A549 (cell line): Measurements from ENCODE around the gene TRIM24. TPM values are rescaled to one million over a fixed set of nuclear protein-coding genes. Genes with fewer than 3 reads are reported as not detected.

Experiments used
- ATAC-seq, 2 experiments: fragments of 200-7000 bp in 1 of 2; fragments of >200 bp in 1 of 2; cut with Nextera tagmentation in 1 of 2; cut with Tn5 transposase in 1 of 2; 3 replicates each; pipeline versions ENCODE4 v1.8.0 to v1.9.1; 2018 to 2020; ENCODE audit warnings: mild to moderate bottlenecking in 1 of 2, moderate library complexity in 1 of 2
- CTCF ChIA-PET: fragments of 300-600 bp; sonication (Branson Sonifier 250); formaldehyde crosslinking; extraction: SDS; loops from one replicate; lab custom pipeline; 2021; ENCODE audit warnings: antibody characterized with exemption, inconsistent platforms; lab: Yijun Ruan, JAX
- POLR2A ChIA-PET: fragments of 350-600 bp; formaldehyde crosslinking; extraction: SDS; loops from one replicate; lab custom pipeline; 2021; ENCODE audit warnings: antibody characterized with exemption, inconsistent platforms; lab: Yijun Ruan, JAX
- DNase-seq, 2 experiments: peaks; one replicate each; pipeline versions ENCODE4 v3.0.0 to v3.0.0-alpha.2; 2011 to 2016; ENCODE audit warnings: low read depth in 1 of 2, low spot score in 1 of 2
- FAIRE-seq: peaks from 2 replicates; lab custom pipeline; 2011; peaks lifted over from hg19 to GRCh38; lab: Jason Lieb, UNC
- H3K27ac ChIP-seq, 2 experiments: fragments of >200 bp; sonication (Bioruptor Twin); formaldehyde crosslinking; 3 replicates each; pipeline ENCODE4 v1.5.1; 2016 to 2017
- H3K4me1 ChIP-seq: fragments of >200 bp; sonication (Bioruptor Twin); formaldehyde crosslinking; 3 replicates; pipeline ENCODE4 v1.6.1; 2016
- H3K4me2 ChIP-seq: fragments of >200 bp; sonication (Bioruptor Twin); formaldehyde crosslinking; 3 replicates; pipeline ENCODE4 v1.6.1; 2016
- H3K4me3 ChIP-seq: fragments of >200 bp; sonication (Bioruptor Twin); formaldehyde crosslinking; 3 replicates; pipeline ENCODE4 v1.5.1; 2016
- H3K9me3 ChIP-seq: fragments of >200 bp; sonication (Bioruptor Twin); formaldehyde crosslinking; 3 replicates; pipeline ENCODE4 v1.6.1; 2016
- ATOH8 ChIP-seq: fragments of 250-450 bp; sonication (Bioruptor Pico); IDR thresholded peaks from 2 replicates; pipeline ENCODE4 v1.5.0; 2020; ENCODE audit warnings: low read depth, mild to moderate bottlenecking, moderate library complexity
- CBX8 ChIP-seq: fragments of 200-600 bp; sonication (generic); IDR thresholded peaks from 2 replicates; pipeline ENCODE4 v1.6.1; 2016
- CEBPB ChIP-seq, 2 experiments: fragments of >200 bp in 1 of 2; sonication (Bioruptor Twin) in 1 of 2; formaldehyde crosslinking in 1 of 2; IDR thresholded peaks; 2 replicates each; pipeline ENCODE4 v1.6.1; 2012 to 2016
- CHD2 ChIP-seq: fragments of 150-350 bp; IDR thresholded peaks from 2 replicates; pipeline ENCODE4 v1.6.1; 2014; ENCODE audit warnings: low read length; ENCODE audit not compliant: partially characterized antibody
- EHMT2 ChIP-seq: fragments of 200-600 bp; sonication (generic); IDR thresholded peaks from 2 replicates; pipeline ENCODE4 v1.6.1; 2016; ENCODE audit warnings: antibody characterized with exemption, low read depth, mild to moderate bottlenecking, moderate library complexity
- HDAC2 ChIP-seq: fragments of 200-600 bp; sonication (generic); IDR thresholded peaks from 2 replicates; pipeline ENCODE4 v1.6.1; 2016
- HEYL ChIP-seq: fragments of 250-450 bp; sonication (Bioruptor Pico); IDR thresholded peaks from 2 replicates; pipeline ENCODE4 v1.8.0; 2021; ENCODE audit warnings: mild to moderate bottlenecking, moderate library complexity
- HMGXB4 ChIP-seq: fragments of 250-450 bp; sonication (Bioruptor Pico); IDR thresholded peaks from 2 replicates; pipeline ENCODE4 v1.5.0; 2021; ENCODE audit warnings: mild to moderate bottlenecking, moderate library complexity, borderline replicate concordance
- JUN ChIP-seq, 2 experiments: fragments of >200 bp; sonication (Bioruptor Twin); formaldehyde crosslinking; IDR thresholded peaks; 2 replicates in 1 of 2; 3 replicates in 1 of 2; pipeline ENCODE4 v1.6.1; 2016 to 2017
- JUNB ChIP-seq: fragments of >200 bp; sonication (Bioruptor Twin); formaldehyde crosslinking; IDR thresholded peaks from 2 replicates; pipeline ENCODE4 v1.6.1; 2016
- MAZ ChIP-seq: fragments of 150-350 bp; IDR thresholded peaks from 2 replicates; pipeline ENCODE4 v1.6.1; 2014; ENCODE audit warnings: antibody characterized with exemption, low read depth, low read length, borderline replicate concordance
- NR3C1 ChIP-seq: fragments of >200 bp; sonication (Bioruptor Twin); formaldehyde crosslinking; IDR thresholded peaks from 3 replicates; pipeline ENCODE4 v1.6.1; 2017
- PHF8 ChIP-seq: fragments of 200-600 bp; sonication (generic); IDR thresholded peaks from 2 replicates; pipeline ENCODE4 v1.6.1; 2016; ENCODE audit warnings: low read depth, mild to moderate bottlenecking, antibody characterized with exemption, moderate library complexity, borderline replicate concordance
- RAD21 ChIP-seq, 2 experiments: fragments of >200 bp in 1 of 2; sonication (Bioruptor Twin) in 1 of 2; formaldehyde crosslinking in 1 of 2; IDR thresholded peaks in 1 of 2; conservative IDR thresholded peaks in 1 of 2; 2 replicates in 1 of 2; 3 replicates in 1 of 2; pipeline ENCODE4 v1.6.1; 2012 to 2018; ENCODE audit warnings: inconsistent platforms in 1 of 2
- RARB ChIP-seq: fragments of 250-450 bp; sonication (Bioruptor Pico); IDR thresholded peaks from 2 replicates; pipeline ENCODE4 v1.8.0; 2021; ENCODE audit warnings: mild to moderate bottlenecking, moderate library complexity
- REST ChIP-seq: fragments of 200-600 bp; sonication (generic); IDR thresholded peaks from 2 replicates; pipeline ENCODE4 v1.6.1; 2016; ENCODE audit warnings: antibody characterized with exemption, mild to moderate bottlenecking, moderate library complexity
- RNF2 ChIP-seq: fragments of 200-600 bp; sonication (generic); IDR thresholded peaks from 2 replicates; pipeline ENCODE4 v1.6.1; 2016; ENCODE audit warnings: low read depth, mild to moderate bottlenecking, antibody characterized with exemption, moderate library complexity, borderline replicate concordance
- TP53 ChIP-seq: fragments of 250-450 bp; sonication (Bioruptor Pico); IDR thresholded peaks from 2 replicates; pipeline ENCODE4 v1.5.0; 2021; ENCODE audit warnings: mild to moderate bottlenecking, moderate library complexity
- ZFP36 ChIP-seq: fragments of 450-650 bp; IDR thresholded peaks from 2 replicates; pipeline ENCODE4 v1.6.1; 2014; ENCODE audit warnings: borderline replicate concordance; ENCODE audit not compliant: partially characterized antibody
- ZSCAN20 ChIP-seq: fragments of 250-450 bp; sonication (Bioruptor Pico); IDR thresholded peaks from 2 replicates; pipeline ENCODE4 v1.8.0; 2022; ENCODE audit warnings: mild to moderate bottlenecking, moderate library complexity
- WGBS: methylation state at CpG from one replicate; pipeline ENCODE4 v1.1.6; 2017; ENCODE audit errors: missing lambda C conversion rate; 5-methylcytosine and 5-hydroxymethylcytosine counted together
- polyA plus RNA-seq, 4 experiments: library from polyadenylated mRNA; depleted of rRNA in 3 of 4; stranded (reverse); fragments of >200 nt; fragmentation: RNase III in 1 of 4; extraction: RNeasy Plus Mini Kit Qiagen cat#74134 plus additional on column Dnase treatment in 1 of 4; gene quantifications; 2 replicates in 3 of 4; 3 replicates in 1 of 4; pipeline ENCODE4 v1.2.3, GENCODE V29; 2011 to 2017

Gene TRIM24
- polyA plus RNA-seq, 2 of the 4 experiments (the other 2 are of a cell fraction), result 8.3 to 11.6 TPM

- ChIA-PET POLR2A (no interaction called here), CTCF (no interaction called here)
- no peak overlapping the region for H3K4me2 ChIP-seq
- TF ChIP-seq CHD2 (no peak), MAZ (no peak), PHF8 (no peak), NR3C1 (no peak), HMGXB4 (no peak), RNF2 (no peak), JUNB (no peak), HDAC2 (no peak), JUN (IDR thresholded peaks at IDR 0.05) (no peak), TP53 (no peak), REST (no peak), RARB (CRISPR knock-in tag) (no peak)
- H3K4me1 ChIP-seq, result no peaks in the 10 kb centered on the region
- ATAC-seq, result no peak
- no peak for DNase-seq
- no peak overlapping the region for H3K27ac ChIP-seq
- no peak overlapping the region for H3K4me3 ChIP-seq
- FAIRE-seq, result no peak
- H3K9me3 ChIP-seq, result no peaks in the 10 kb centered on the region
- 65% methylated on average over 11 of the region's 11 CpGs for WGBS
Observed at GRCh38 chr7:138607216-138608126, 147.4 kb downstream of the TRIM24 start.

- no peak for TF ChIP-seq HEYL (CRISPR knock-in tag)
- TF ChIP-seq EHMT2, result no peak
- TF ChIP-seq ATOH8 (CRISPR knock-in tag), result no peak
- TF ChIP-seq CEBPB (IDR thresholded peaks at IDR 0.05), result no peak
- TF ChIP-seq ZSCAN20 (CRISPR knock-in tag), result no peak
- TF ChIP-seq NR3C1, result no peak
- no peak for TF ChIP-seq HMGXB4
- TF ChIP-seq CBX8, result no peak
- no peak for TF ChIP-seq RAD21 (conservative IDR thresholded peaks at IDR 0.05 in 1 of 2, IDR thresholded peaks at IDR 0.05 in 1 of 2)
- no peak for TF ChIP-seq ZFP36
- ChIA-PET POLR2A (no interaction called here), CTCF (interaction anchor here (0.5 kb wide), 1 partner anchor 707 kb away, joined by 3 read pairs; no protein-coding TSS in a partner anchor)
- DNase-seq (no peak), FAIRE-seq (no peak), ATAC-seq (no peak)
- Histone ChIP-seq H3K4me2 (no peak overlapping the region), H3K9me3 (no peaks in the 10 kb centered on the region), H3K4me1 (no peaks in the 10 kb centered on the region), H3K27ac (no peak overlapping the region), H3K4me3 (no peak overlapping the region)
- 76% methylated on average over 12 of the region's 12 CpGs for WGBS
Observed at GRCh38 chr7:138608275-138608674, 148.2 kb downstream of the TRIM24 start.
